SK-N-SH (cell line): ENCODE data around the gene ASIC3. TPM values are rescaled to one million over a fixed set of nuclear protein-coding genes. Genes with fewer than 3 reads are reported as not detected.

Experiments used
- CTCF ChIA-PET: fragments of 300-600, 350-600 bp; formaldehyde crosslinking; extraction: SDS; loops from one replicate; lab custom pipeline; 2021; lab: Yijun Ruan, JAX
- POLR2A ChIA-PET: fragments of 350-600 bp; sonication (Branson Sonifier 250); formaldehyde crosslinking; extraction: SDS; loops from one replicate; lab custom pipeline; 2020; ENCODE audit warnings: antibody characterized with exemption, inconsistent platforms; lab: Yijun Ruan, JAX
- DNase-seq: peaks from one replicate; pipeline ENCODE4 v3.0.0; 2012
- H2AFZ ChIP-seq: fragments of 200-600 bp; sonication (generic); 2 replicates; pipeline ENCODE4 v1.8.1; 2016; ENCODE audit warnings: antibody characterized with exemption, mild to moderate bottlenecking, low read depth
- H3F3A ChIP-seq: fragments of 200-600 bp; sonication (generic); replicated peaks from 2 replicates; pipeline ENCODE3; 2016; ENCODE audit warnings: antibody characterized with exemption, mild to moderate bottlenecking; ENCODE audit not compliant: insufficient read depth
- H3K27ac ChIP-seq, 2 experiments: fragments of 200-500 bp in 1 of 2; fragments of 200-600 bp in 1 of 2; sonication (Bioruptor generic) in 1 of 2; sonication (generic), shearing (Covaris generic) in 1 of 2; 2 replicates each; pipeline versions ENCODE4 v1.5.1 to v1.6.1; 2014 to 2016; ENCODE audit warnings: low read depth in 2 of 2, inconsistent platforms in 1 of 2, low read length in 1 of 2, mild to moderate bottlenecking in 1 of 2, mixed read lengths in 1 of 2
- H3K27me3 ChIP-seq: fragments of 200-600 bp; sonication (generic), shearing (Covaris generic); 2 replicates; pipeline ENCODE4 v1.6.1; 2016; ENCODE audit warnings: mixed run types; ENCODE audit not compliant: insufficient read depth
- H3K36me3 ChIP-seq, 2 experiments: fragments of 200-500 bp in 1 of 2; fragments of 200-600 bp in 1 of 2; sonication (Bioruptor generic) in 1 of 2; sonication (generic) in 1 of 2; replicated peaks in 1 of 2; 2 replicates each; pipeline versions ENCODE3 to v1.5.1; 2014 to 2016; ENCODE audit warnings: low read length in 1 of 2, mild to moderate bottlenecking in 1 of 2; ENCODE audit not compliant: insufficient read depth in 2 of 2, control insufficient read depth in 1 of 2
- H3K4me1 ChIP-seq, 2 experiments: fragments of 200-500 bp in 1 of 2; fragments of 200-600 bp in 1 of 2; sonication (Bioruptor generic) in 1 of 2; sonication (generic), shearing (Covaris generic) in 1 of 2; 2 replicates each; pipeline versions ENCODE4 v1.5.1 to v1.6.1; 2014 to 2016; ENCODE audit warnings: low read depth in 1 of 2, low read length in 1 of 2, mixed run types in 1 of 2; ENCODE audit not compliant: insufficient read depth in 2 of 2, control insufficient read depth in 1 of 2
- H3K4me2 ChIP-seq: fragments of 200-600 bp; sonication (generic), shearing (Covaris generic); 2 replicates; pipeline ENCODE4 v1.6.1; 2017; ENCODE audit warnings: mixed run types
- H3K4me3 ChIP-seq, 2 experiments: fragments of 200-500 bp in 1 of 2; fragments of 200-600 bp in 1 of 2; sonication (Bioruptor generic) in 1 of 2; sonication (generic), shearing (Covaris generic) in 1 of 2; 2 replicates each; pipeline versions ENCODE4 v1.5.1 to v1.8.1; 2014 to 2016; ENCODE audit warnings: low read depth in 2 of 2, inconsistent platforms in 1 of 2, low read length in 1 of 2, mild to moderate bottlenecking in 1 of 2, mixed read lengths in 1 of 2, moderate library complexity in 1 of 2
- H3K79me2 ChIP-seq: fragments of 200-600 bp; sonication (generic); 2 replicates; pipeline ENCODE4 v1.8.1; 2017; ENCODE audit warnings: mild to moderate bottlenecking; ENCODE audit not compliant: insufficient read depth
- H3K9ac ChIP-seq: fragments of 200-600 bp; sonication (generic); 2 replicates; pipeline ENCODE4 v1.6.1; 2017; ENCODE audit warnings: mixed run types
- H3K9me2 ChIP-seq: fragments of 200-600 bp; sonication (generic); 2 replicates; pipeline ENCODE4 v1.6.1; 2017; ENCODE audit warnings: mixed run types
- H3K9me3 ChIP-seq: fragments of 200-600 bp; sonication (generic); 2 replicates; pipeline ENCODE4 v1.6.1; 2017; ENCODE audit warnings: mixed run types, mild to moderate bottlenecking, moderate library complexity
- H4K20me1 ChIP-seq: fragments of 200-600 bp; sonication (generic); 2 replicates; pipeline ENCODE4 v1.6.1; 2017; ENCODE audit warnings: mild to moderate bottlenecking, mixed run types; ENCODE audit not compliant: insufficient read depth
- CHD2 ChIP-seq: fragments of 150-350 bp; IDR thresholded peaks from 2 replicates; pipeline ENCODE4 v1.6.1; 2018; ENCODE audit warnings: low read length; ENCODE audit not compliant: partially characterized antibody
- ELF1 ChIP-seq: IDR thresholded peaks from 2 replicates; pipeline ENCODE4 v1.4.0; 2012
- EZH2phosphoT487 ChIP-seq: fragments of 200-600 bp; sonication (generic); IDR thresholded peaks from 2 replicates; pipeline ENCODE4 v1.6.1; 2017; ENCODE audit warnings: low read depth, mixed run types, mild to moderate bottlenecking, antibody characterized with exemption, moderate library complexity, borderline replicate concordance
- GABPA ChIP-seq: IDR thresholded peaks from 2 replicates; pipeline ENCODE4 v1.4.0; 2012; ENCODE audit warnings: low read depth, mild to moderate bottlenecking
- MEF2A ChIP-seq: IDR thresholded peaks from 2 replicates; pipeline ENCODE4 v1.4.0; 2012; ENCODE audit warnings: low read depth, borderline replicate concordance
- MXI1 ChIP-seq: IDR thresholded peaks from 2 replicates; pipeline ENCODE4 v1.6.1; 2012; ENCODE audit warnings: mild to moderate bottlenecking, low read depth, low read length, improper control_type of control experiment
- NFIC ChIP-seq: IDR thresholded peaks from 2 replicates; pipeline ENCODE4 v1.4.0; 2012; ENCODE audit warnings: borderline replicate concordance
- NRF1 ChIP-seq: IDR thresholded peaks from 2 replicates; pipeline ENCODE4 v1.6.1; 2012; ENCODE audit warnings: low read depth, mild to moderate bottlenecking, low read length
- POLR2AphosphoS5 ChIP-seq: IDR thresholded peaks from 2 replicates; pipeline ENCODE4 v1.6.1; 2012; ENCODE audit warnings: low read depth, low read length
- SMC3 ChIP-seq: IDR thresholded peaks from 2 replicates; pipeline ENCODE4 v1.6.1; 2012; ENCODE audit warnings: low read depth, low read length, improper control_type of control experiment
- TEAD4 ChIP-seq: IDR thresholded peaks from 2 replicates; pipeline ENCODE4 v1.4.0; 2012; ENCODE audit warnings: mild to moderate bottlenecking, borderline replicate concordance; ENCODE audit not compliant: insufficient read depth
- YY1 ChIP-seq: IDR thresholded peaks from 2 replicates; pipeline ENCODE4 v1.4.0; 2012; ENCODE audit warnings: low read depth, mild to moderate bottlenecking
- WGBS: methylation state at CpG from one replicate; pipeline ENCODE4 v1.1.6; 2017; ENCODE audit warnings: low lambda C conversion rate; 5-methylcytosine and 5-hydroxymethylcytosine counted together
- polyA plus RNA-seq, 3 experiments: library from polyadenylated mRNA; depleted of rRNA; stranded (reverse); fragments of >200 nt; gene quantifications; 2 replicates each; pipeline ENCODE4 v1.2.3, GENCODE V29; 2012
- TF ChIP-seq, protein P1 (sequence below): fragments of 200-600 bp; sonication (generic); IDR thresholded peaks from 2 replicates; pipeline ENCODE4 v1.6.1; 2017; ENCODE audit warnings: antibody characterized with exemption, mild to moderate bottlenecking, moderate library complexity
- TF ChIP-seq, protein P2 (sequence below): IDR thresholded peaks from 2 replicates; pipeline ENCODE4 v1.4.0; 2012; ENCODE audit warnings: low read depth, borderline replicate concordance
- TF ChIP-seq, protein P3 (sequence below): IDR thresholded peaks from 2 replicates; pipeline ENCODE4; 2012
- TF ChIP-seq, protein P4 (sequence below): IDR thresholded peaks from 2 replicates; pipeline ENCODE4 v1.4.0; 2012; ENCODE audit warnings: low read depth
- TF ChIP-seq, protein P5 (sequence below): IDR thresholded peaks from 2 replicates; pipeline ENCODE4 v1.4.0; 2012; ENCODE audit warnings: low read depth, borderline replicate concordance
- TF ChIP-seq, protein P6 (sequence below): fragments of 150-350 bp; IDR thresholded peaks from 2 replicates; pipeline ENCODE4 v1.6.1; 2016; ENCODE audit warnings: mild to moderate bottlenecking, low read depth, low read length

ASIC3 gene
- polyA plus RNA-seq, 1 of the 3 experiments (the other 2 are of a cell fraction): 4.5 TPM

DNA sequence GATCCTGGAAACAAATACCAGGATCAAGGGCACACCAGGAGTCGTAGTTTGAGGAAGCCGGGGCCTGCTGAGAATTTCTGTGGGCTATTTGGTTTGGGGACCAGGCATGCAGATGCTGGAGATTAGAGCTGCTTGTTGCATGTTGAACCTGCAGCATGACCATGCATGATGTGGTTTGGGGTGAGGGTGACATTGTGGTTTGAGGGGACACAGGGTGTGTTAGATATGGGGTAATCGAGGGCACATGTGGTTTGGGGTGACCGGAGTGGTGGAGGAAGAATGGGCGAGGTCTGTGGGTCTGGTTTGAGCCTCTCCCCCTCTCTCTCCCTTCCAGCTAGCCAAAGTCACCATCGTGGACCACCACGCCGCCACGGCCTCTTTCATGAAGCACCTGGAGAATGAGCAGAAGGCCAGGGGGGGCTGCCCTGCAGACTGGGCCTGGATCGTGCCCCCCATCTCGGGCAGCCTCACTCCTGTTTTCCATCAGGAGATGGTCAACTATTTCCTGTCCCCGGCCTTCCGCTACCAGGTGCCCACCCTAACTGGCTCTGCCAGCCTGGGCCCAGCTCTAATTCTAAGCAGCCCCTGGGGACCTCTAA is 47.3 kb upstream of the ASIC3 start:
- Histone ChIP-seq H3K4me1 (no peaks in the 10 kb centered on the region), H2AFZ (no peak overlapping the region), H3K79me2 (no peaks in the 10 kb centered on the region), H3K27me3 (0 out of 2 replicates have a peak, but pooled peaks cover 5% of the 10 kb centered on the region), H3F3A (no peaks in the 10 kb centered on the region), H3K4me2 (no peak overlapping the region), H3K27ac (no peak overlapping the region), H3K9ac (no peak overlapping the region), H4K20me1 (no peaks in the 10 kb centered on the region), H3K36me3 (no peaks in the 10 kb centered on the region), H3K4me3 (no peak overlapping the region), H3K9me2 (no peaks in the 10 kb centered on the region), H3K9me3 (no peaks in the 10 kb centered on the region)
- CTCF ChIA-PET: interaction anchor here (1.0 to 10.7 kb wide), 7 partner anchors 10 to 213 kb away, joined by 3 to 107 read pairs (median 7); partner anchors contain the start of gene ATG9B
- WGBS: 80% methylated on average over 12 of the region's 13 CpGs
- POLR2A ChIA-PET: no interaction called here
- TF ChIP-seq MEF2A: no peak
- no peak for TF ChIP-seq MXI1
- no peak for TF ChIP-seq CHD2
- TF ChIP-seq, protein P1, sequence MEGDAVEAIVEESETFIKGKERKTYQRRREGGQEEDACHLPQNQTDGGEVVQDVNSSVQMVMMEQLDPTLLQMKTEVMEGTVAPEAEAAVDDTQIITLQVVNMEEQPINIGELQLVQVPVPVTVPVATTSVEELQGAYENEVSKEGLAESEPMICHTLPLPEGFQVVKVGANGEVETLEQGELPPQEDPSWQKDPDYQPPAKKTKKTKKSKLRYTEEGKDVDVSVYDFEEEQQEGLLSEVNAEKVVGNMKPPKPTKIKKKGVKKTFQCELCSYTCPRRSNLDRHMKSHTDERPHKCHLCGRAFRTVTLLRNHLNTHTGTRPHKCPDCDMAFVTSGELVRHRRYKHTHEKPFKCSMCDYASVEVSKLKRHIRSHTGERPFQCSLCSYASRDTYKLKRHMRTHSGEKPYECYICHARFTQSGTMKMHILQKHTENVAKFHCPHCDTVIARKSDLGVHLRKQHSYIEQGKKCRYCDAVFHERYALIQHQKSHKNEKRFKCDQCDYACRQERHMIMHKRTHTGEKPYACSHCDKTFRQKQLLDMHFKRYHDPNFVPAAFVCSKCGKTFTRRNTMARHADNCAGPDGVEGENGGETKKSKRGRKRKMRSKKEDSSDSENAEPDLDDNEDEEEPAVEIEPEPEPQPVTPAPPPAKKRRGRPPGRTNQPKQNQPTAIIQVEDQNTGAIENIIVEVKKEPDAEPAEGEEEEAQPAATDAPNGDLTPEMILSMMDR: no peak
- TF ChIP-seq GABPA: no peak
- TF ChIP-seq, protein P2, sequence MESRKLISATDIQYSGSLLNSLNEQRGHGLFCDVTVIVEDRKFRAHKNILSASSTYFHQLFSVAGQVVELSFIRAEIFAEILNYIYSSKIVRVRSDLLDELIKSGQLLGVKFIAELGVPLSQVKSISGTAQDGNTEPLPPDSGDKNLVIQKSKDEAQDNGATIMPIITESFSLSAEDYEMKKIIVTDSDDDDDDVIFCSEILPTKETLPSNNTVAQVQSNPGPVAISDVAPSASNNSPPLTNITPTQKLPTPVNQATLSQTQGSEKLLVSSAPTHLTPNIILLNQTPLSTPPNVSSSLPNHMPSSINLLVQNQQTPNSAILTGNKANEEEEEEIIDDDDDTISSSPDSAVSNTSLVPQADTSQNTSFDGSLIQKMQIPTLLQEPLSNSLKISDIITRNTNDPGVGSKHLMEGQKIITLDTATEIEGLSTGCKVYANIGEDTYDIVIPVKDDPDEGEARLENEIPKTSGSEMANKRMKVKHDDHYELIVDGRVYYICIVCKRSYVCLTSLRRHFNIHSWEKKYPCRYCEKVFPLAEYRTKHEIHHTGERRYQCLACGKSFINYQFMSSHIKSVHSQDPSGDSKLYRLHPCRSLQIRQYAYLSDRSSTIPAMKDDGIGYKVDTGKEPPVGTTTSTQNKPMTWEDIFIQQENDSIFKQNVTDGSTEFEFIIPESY: no peak
- TF ChIP-seq POLR2AphosphoS5: no peak
- no peak for TF ChIP-seq ELF1
- no peak for TF ChIP-seq EZH2phosphoT487
- TF ChIP-seq, protein P3, sequence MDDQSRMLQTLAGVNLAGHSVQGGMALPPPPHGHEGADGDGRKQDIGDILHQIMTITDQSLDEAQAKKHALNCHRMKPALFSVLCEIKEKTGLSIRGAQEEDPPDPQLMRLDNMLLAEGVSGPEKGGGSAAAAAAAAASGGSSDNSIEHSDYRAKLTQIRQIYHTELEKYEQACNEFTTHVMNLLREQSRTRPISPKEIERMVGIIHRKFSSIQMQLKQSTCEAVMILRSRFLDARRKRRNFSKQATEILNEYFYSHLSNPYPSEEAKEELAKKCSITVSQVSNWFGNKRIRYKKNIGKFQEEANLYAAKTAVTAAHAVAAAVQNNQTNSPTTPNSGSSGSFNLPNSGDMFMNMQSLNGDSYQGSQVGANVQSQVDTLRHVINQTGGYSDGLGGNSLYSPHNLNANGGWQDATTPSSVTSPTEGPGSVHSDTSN: no peak
- TF ChIP-seq, protein P4, sequence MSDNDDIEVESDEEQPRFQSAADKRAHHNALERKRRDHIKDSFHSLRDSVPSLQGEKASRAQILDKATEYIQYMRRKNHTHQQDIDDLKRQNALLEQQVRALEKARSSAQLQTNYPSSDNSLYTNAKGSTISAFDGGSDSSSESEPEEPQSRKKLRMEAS: no peak
- TF ChIP-seq NRF1: no peak
- TF ChIP-seq NFIC: no peak
- no peak for TF ChIP-seq YY1
- TF ChIP-seq SMC3: no peak
- no peak for TF ChIP-seq TEAD4
- TF ChIP-seq, protein P5, sequence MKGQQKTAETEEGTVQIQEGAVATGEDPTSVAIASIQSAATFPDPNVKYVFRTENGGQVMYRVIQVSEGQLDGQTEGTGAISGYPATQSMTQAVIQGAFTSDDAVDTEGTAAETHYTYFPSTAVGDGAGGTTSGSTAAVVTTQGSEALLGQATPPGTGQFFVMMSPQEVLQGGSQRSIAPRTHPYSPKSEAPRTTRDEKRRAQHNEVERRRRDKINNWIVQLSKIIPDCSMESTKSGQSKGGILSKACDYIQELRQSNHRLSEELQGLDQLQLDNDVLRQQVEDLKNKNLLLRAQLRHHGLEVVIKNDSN: no peak
- TF ChIP-seq, protein P6, sequence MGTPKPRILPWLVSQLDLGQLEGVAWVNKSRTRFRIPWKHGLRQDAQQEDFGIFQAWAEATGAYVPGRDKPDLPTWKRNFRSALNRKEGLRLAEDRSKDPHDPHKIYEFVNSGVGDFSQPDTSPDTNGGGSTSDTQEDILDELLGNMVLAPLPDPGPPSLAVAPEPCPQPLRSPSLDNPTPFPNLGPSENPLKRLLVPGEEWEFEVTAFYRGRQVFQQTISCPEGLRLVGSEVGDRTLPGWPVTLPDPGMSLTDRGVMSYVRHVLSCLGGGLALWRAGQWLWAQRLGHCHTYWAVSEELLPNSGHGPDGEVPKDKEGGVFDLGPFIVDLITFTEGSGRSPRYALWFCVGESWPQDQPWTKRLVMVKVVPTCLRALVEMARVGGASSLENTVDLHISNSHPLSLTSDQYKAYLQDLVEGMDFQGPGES: no peak
- DNase-seq: no peak
